GM12878 (cell line): ENCODE results near the gene CALB2. TPM values are rescaled to one million over a fixed set of nuclear protein-coding genes. Genes with fewer than 3 reads are reported as not detected.
"Not testable (repeated sequence)": the region's sequence is repeated elsewhere in the genome, so short reads cannot be mapped to it uniquely, and the experiment has no call there.

Experiments used
- ATAC-seq: fragments of 200-7000 bp; cut with Tn5 transposase; 3 replicates; pipeline ENCODE4 v1.9.1; 2020; ENCODE audit warnings: mild to moderate bottlenecking, moderate library complexity
- BruUV-seq: library from RNA; stranded (reverse); fragments of 400-500 nt; replicated peaks from 2 replicates; lab custom pipeline; 2021; lab: Mats Ljungman, UMichigan
- CTCF ChIA-PET: fragments of 300-600 bp; sonication (Branson Sonifier 250); formaldehyde crosslinking; extraction: SDS; loops from one replicate; lab custom pipeline; 2021; ENCODE audit warnings: inconsistent platforms; lab: Yijun Ruan, JAX
- POLR2A ChIA-PET: fragments of 350-600 bp; formaldehyde crosslinking; extraction: SDS; loops from one replicate; lab custom pipeline; 2021; ENCODE audit warnings: inconsistent platforms; lab: Charles Lee
- RAD21 ChIA-PET: fragments of 300-600 bp; sonication (Branson Sonifier 250); formaldehyde crosslinking; loops from one replicate; lab custom pipeline; 2023; ENCODE audit warnings: antibody characterized with exemption; ENCODE audit not compliant: unreplicated experiment; lab: Charles Lee
- SMC1A ChIA-PET: fragments of 300-600 bp; sonication (Branson Sonifier 250); formaldehyde crosslinking; loops from one replicate; lab custom pipeline; 2023; ENCODE audit not compliant: unreplicated experiment, uncharacterized antibody; lab: Charles Lee
- DNase-seq: peaks from one replicate; pipeline ENCODE4 v3.0.0-alpha.2; 2011; ENCODE audit warnings: low read depth, low spot score
- FAIRE-seq: peaks from 3 replicates; lab custom pipeline; 2011; peaks lifted over from hg19 to GRCh38; lab: Jason Lieb, UNC
- H2AFZ ChIP-seq: 2 replicates; pipeline ENCODE4 v1.6.0; 2011; ENCODE audit warnings: low read depth, low read length, control low read depth; ENCODE audit not compliant: control insufficient read depth
- H3K27ac ChIP-seq: 2 replicates; pipeline ENCODE4 v1.5.1; 2011; ENCODE audit warnings: control low read depth; ENCODE audit not compliant: control insufficient read depth, insufficient read depth
- H3K27me3 ChIP-seq, 2 experiments: replicated peaks in 1 of 2; 2 replicates each; pipeline versions ENCODE4 v1.6.0 to v1.6.1; 2011; ENCODE audit warnings: low read length in 1 of 2; ENCODE audit not compliant: control insufficient read depth in 2 of 2, insufficient read depth in 2 of 2
- H3K36me3 ChIP-seq, 2 experiments: 2 replicates each; pipeline ENCODE4 v1.5.1; 2011; ENCODE audit warnings: low read length in 1 of 2; ENCODE audit not compliant: control insufficient read depth in 2 of 2, insufficient read depth in 2 of 2
- H3K4me1 ChIP-seq: 2 replicates; pipeline ENCODE4 v1.6.1; 2011; ENCODE audit warnings: mild to moderate bottlenecking, low read length, moderate library complexity, mixed read lengths; ENCODE audit not compliant: control insufficient read depth, insufficient read depth
- H3K4me2 ChIP-seq: 2 replicates; pipeline ENCODE4 v1.6.0; 2011; ENCODE audit warnings: control low read depth; ENCODE audit not compliant: control insufficient read depth, insufficient read depth
- H3K4me3 ChIP-seq: fragments of 200-600 bp; sonication (generic); 2 replicates; pipeline ENCODE4 v1.5.1; 2016
- H3K79me2 ChIP-seq: 2 replicates; pipeline ENCODE4 v1.6.0; 2011; ENCODE audit warnings: low read length; ENCODE audit not compliant: control insufficient read depth, insufficient read depth
- H3K9ac ChIP-seq: 2 replicates; pipeline ENCODE4 v1.8.0; 2011; ENCODE audit warnings: low read length, control low read depth, mixed read lengths; ENCODE audit not compliant: control insufficient read depth, insufficient read depth
- H3K9me3 ChIP-seq: replicated peaks from 3 replicates; pipeline ENCODE4 v1.5.1; 2011; ENCODE audit warnings: mild to moderate bottlenecking, low read length; ENCODE audit not compliant: control insufficient read depth, insufficient read depth
- H4K20me1 ChIP-seq: 2 replicates; pipeline ENCODE4 v1.6.0; 2011; ENCODE audit not compliant: control insufficient read depth, insufficient read depth
- ATF7 ChIP-seq: fragments of 450-650 bp; IDR thresholded peaks from 2 replicates; pipeline ENCODE4 v1.6.1; 2016; ENCODE audit warnings: low read depth, mild to moderate bottlenecking
- HDAC2 ChIP-seq: fragments of 200-600 bp; sonication (generic); IDR thresholded peaks from 2 replicates; pipeline ENCODE4 v1.6.1; 2017
- LARP7 ChIP-seq: fragments of 450-650 bp; IDR thresholded peaks from 2 replicates; pipeline ENCODE4 v1.6.1; 2017; ENCODE audit warnings: mild to moderate bottlenecking
- MEF2A ChIP-seq: IDR thresholded peaks from 2 replicates; pipeline ENCODE4 v1.6.1; 2011; ENCODE audit warnings: low read depth, mild to moderate bottlenecking, low read length, moderate library complexity; ENCODE audit not compliant: insufficient read depth
- RAD21 ChIP-seq: IDR thresholded peaks from 2 replicates; pipeline ENCODE4 v1.6.1; 2011; ENCODE audit warnings: mild to moderate bottlenecking, low read depth, low read length, moderate library complexity; ENCODE audit not compliant: insufficient read depth
- SMARCA5 ChIP-seq: fragments of 450-650 bp; IDR thresholded peaks from 2 replicates; pipeline ENCODE4 v1.6.1; 2017; ENCODE audit warnings: mild to moderate bottlenecking
- SMC3 ChIP-seq: IDR thresholded peaks from 2 replicates; pipeline ENCODE4 v1.6.1; 2011; ENCODE audit warnings: low read length, improper control_type of control experiment, borderline replicate concordance
- ZNF207 ChIP-seq: fragments of 450-650 bp; IDR thresholded peaks from 2 replicates; pipeline ENCODE4 v1.6.1; 2014; ENCODE audit warnings: antibody characterized with exemption, mild to moderate bottlenecking, borderline replicate concordance
- WGBS: methylation state at CpG from one replicate; pipeline ENCODE4 v1.1.6; 2016; ENCODE audit warnings: low lambda C conversion rate; ENCODE audit not compliant: insufficient replicate concordance, insufficient coverage; ENCODE audit errors: missing lambda C conversion rate; 5-methylcytosine and 5-hydroxymethylcytosine counted together
- in situ Hi-C: fragments of 300-500 bp; cut with MboI; formaldehyde crosslinking; loops from 9 replicates; pipeline ENCODE4 v1.14.3; 2018; ENCODE audit warnings: mixed read lengths
- intact Hi-C: fragments of 100-400 bp; cut with micrococcal nuclease; formaldehyde crosslinking; loops from one replicate; pipeline ENCODE4 v1.14.2; 2022; ENCODE audit not compliant: unreplicated experiment
- polyA plus RNA-seq, 11 experiments: library from polyadenylated mRNA; depleted of rRNA in 4 of 11; unstranded in 6 of 11; stranded (reverse) in 5 of 11; fragments of >200 nt; fragmentation: Nextera tagmentation in 4 of 11; fragmentation: Illumina TruSeq in 1 of 11; extraction: Ambion mirVana in 4 of 11; extraction: Trizol in 1 of 11; gene quantifications; 1 replicate in 1 of 11; 2 replicates in 10 of 11; pipeline versions ENCODE4 v1.2.1 to v1.2.3, GENCODE V29; 2011 to 2016; ENCODE audit warnings: inconsistent platforms in 2 of 11, missing spikeins in 2 of 11, low read depth in 1 of 11
- total RNA-seq, 4 experiments: library from RNA; depleted of rRNA in 3 of 4; stranded (reverse); fragments of >200 nt in 3 of 4; fragmentation: Illumina TruSeq in 1 of 4; extraction: Trizol in 1 of 4; gene quantifications; 2 replicates each; pipeline versions ENCODE4 v1.2.1 to v1.2.3, GENCODE V29; 2013 to 2021
- TF ChIP-seq, protein P1 (sequence below): IDR thresholded peaks from 2 replicates; pipeline ENCODE4 v1.6.1; 2012; ENCODE audit warnings: low read depth, low read length, improper control_type of control experiment
- TF ChIP-seq, protein P2 (sequence below), 3 experiments: IDR thresholded peaks in 2 of 3; conservative IDR thresholded peaks in 1 of 3; 2 replicates each; pipeline ENCODE4 v1.5.1; 2011; ENCODE audit warnings: low read depth in 3 of 3, low read length in 3 of 3, mild to moderate bottlenecking in 3 of 3, control low read depth in 2 of 3, moderate library complexity in 2 of 3, inconsistent platforms in 1 of 3, mixed read lengths in 1 of 3; ENCODE audit not compliant: control insufficient read depth in 2 of 3, insufficient read depth in 1 of 3; ENCODE audit errors: extremely low read depth in 1 of 3

The CALB2 gene
- total and polyA plus RNA-seq, 10 of the 15 experiments (the other 5 are each of a cell fraction or from before 2014, with no cell fraction given): not detected

DNA sequence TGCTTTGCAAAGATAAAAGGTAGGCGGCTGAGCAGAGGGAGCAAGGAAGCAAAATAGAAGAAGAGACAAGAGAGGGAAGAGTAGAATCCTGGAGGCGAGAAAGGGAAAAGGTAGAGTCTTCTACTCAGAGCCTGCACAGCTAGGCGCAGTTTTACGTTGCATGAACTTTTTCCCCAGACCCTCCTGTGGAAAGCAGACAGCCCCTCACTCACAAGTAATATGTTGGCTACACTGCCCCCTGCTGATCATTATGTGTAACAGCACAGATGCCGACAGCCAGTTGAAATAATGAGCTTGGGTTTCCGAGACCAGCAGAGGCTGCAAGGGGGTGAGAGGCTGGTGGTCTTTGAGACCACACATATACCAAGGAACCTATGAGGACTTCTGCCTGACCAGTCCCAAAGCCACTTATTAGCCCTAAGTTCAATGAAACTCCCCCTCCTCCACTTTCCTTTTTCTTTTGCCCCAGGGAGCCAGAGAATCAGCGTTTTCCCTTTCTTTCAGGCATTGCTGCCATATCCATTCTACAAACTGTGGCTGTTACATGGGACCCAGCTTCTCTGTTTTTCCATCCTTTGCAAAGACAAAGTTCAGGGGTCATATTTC lies 46.9 kb upstream of the CALB2 start:
- H4K20me1 ChIP-seq: no peaks in the 10 kb centered on the region
- RAD21 ChIA-PET: interaction anchor here (0.6 to 2.3 kb wide), 9 partner anchors 23 to 540 kb away, joined by 3 to 13 read pairs (median 3); partner anchors contain the start of gene CMTR2
- no peaks in the 10 kb centered on the region for H3K9me3 ChIP-seq
- 0 out of 2 replicates have a peak, but pooled peaks have one; percentile 17 for TF ChIP-seq LARP7
- TF ChIP-seq, protein P1, sequence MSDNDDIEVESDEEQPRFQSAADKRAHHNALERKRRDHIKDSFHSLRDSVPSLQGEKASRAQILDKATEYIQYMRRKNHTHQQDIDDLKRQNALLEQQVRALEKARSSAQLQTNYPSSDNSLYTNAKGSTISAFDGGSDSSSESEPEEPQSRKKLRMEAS: no peak
- TF ChIP-seq ATF7: no peak
- TF ChIP-seq, protein P2, sequence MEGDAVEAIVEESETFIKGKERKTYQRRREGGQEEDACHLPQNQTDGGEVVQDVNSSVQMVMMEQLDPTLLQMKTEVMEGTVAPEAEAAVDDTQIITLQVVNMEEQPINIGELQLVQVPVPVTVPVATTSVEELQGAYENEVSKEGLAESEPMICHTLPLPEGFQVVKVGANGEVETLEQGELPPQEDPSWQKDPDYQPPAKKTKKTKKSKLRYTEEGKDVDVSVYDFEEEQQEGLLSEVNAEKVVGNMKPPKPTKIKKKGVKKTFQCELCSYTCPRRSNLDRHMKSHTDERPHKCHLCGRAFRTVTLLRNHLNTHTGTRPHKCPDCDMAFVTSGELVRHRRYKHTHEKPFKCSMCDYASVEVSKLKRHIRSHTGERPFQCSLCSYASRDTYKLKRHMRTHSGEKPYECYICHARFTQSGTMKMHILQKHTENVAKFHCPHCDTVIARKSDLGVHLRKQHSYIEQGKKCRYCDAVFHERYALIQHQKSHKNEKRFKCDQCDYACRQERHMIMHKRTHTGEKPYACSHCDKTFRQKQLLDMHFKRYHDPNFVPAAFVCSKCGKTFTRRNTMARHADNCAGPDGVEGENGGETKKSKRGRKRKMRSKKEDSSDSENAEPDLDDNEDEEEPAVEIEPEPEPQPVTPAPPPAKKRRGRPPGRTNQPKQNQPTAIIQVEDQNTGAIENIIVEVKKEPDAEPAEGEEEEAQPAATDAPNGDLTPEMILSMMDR (IDR thresholded peaks at IDR 0.05 in 2 of 3, conservative IDR thresholded peaks at IDR 0.05 in 1 of 3; ENCODE audit: control insufficient read depth in 2 of 3, extremely low read depth in 1 of 3, insufficient read depth in 1 of 3, low read depth in 3 of 3, low read length in 3 of 3): peak; percentile 69 to 83 (median 77)
- TF ChIP-seq SMC3: peak; percentile 80; the same call in 1 of the 2 replicates
- no peak for TF ChIP-seq SMARCA5
- TF ChIP-seq ZNF207: no peak
- peak; percentile 70 for TF ChIP-seq RAD21
- no peak for TF ChIP-seq HDAC2
- no peak for TF ChIP-seq MEF2A
- H3K79me2 ChIP-seq: no peaks in the 10 kb centered on the region
- no peak overlapping the region for H3K4me2 ChIP-seq
- no peak for DNase-seq
- SMC1A ChIA-PET: interaction anchor here (0.6 to 1.9 kb wide), 15 partner anchors 9 to 507 kb away, joined by 3 to 9 read pairs (median 4); no protein-coding TSS in a partner anchor
- H3K36me3 ChIP-seq: no peaks in the 10 kb centered on the region
- intact Hi-C loops (loop anchor here (1.0 kb wide), 1 partner anchor 96 kb away; no protein-coding TSS in a partner anchor), in situ Hi-C loops (loop anchor here (5.0 kb wide), 1 partner anchor 99 kb away; no protein-coding TSS in a partner anchor)
- peak; percentile 54 for ATAC-seq
- no peak overlapping the region for H3K9ac ChIP-seq
- 28% methylated on average over 7 of the region's 7 CpGs for WGBS
- H3K27ac ChIP-seq: no peak overlapping the region
- no peak overlapping the region for H3K4me3 ChIP-seq
- FAIRE-seq: peak; percentile 72
- CTCF ChIA-PET: interaction anchor here (0.6 to 2.8 kb wide), 30 partner anchors 9 to 503 kb away, joined by 3 to 24 read pairs (median 4); partner anchors contain the start of gene CMTR2
- no peak overlapping the region for H2AFZ ChIP-seq
- POLR2A ChIA-PET: no interaction called here
- H3K4me1 ChIP-seq: no peaks in the 10 kb centered on the region
- H3K27me3 ChIP-seq: no peaks in the 10 kb centered on the region; a peak in 1 of 4 replicates
- no TSS peak for BruUV-seq

DNA sequence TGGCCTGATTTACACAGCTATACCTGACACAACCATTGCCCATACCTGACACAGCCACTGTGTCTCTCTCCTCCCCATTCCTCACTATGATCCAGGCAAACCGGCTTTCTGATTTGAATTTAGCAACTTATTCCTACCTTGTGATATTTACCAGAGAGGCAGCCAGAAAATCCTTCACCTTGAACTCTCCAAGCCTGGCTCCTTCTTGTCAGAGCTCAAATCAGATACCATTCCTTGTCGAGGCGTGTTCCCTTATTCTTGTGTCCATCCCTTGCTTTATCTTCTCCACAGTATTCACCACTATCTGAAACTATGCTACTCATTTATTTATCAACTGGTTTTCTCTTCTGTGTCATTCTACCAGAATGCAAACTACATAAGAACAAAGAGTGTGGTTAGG lies 44.9 kb upstream of the CALB2 start:
- H3K9ac ChIP-seq, H2AFZ ChIP-seq, POLR2A ChIA-PET, H3K4me1 ChIP-seq, intact Hi-C loops, H3K79me2 ChIP-seq, RAD21 ChIA-PET, H3K27me3 ChIP-seq, H4K20me1 ChIP-seq, SMC1A ChIA-PET, H3K9me3 ChIP-seq, DNase-seq, H3K4me2 ChIP-seq, H3K4me3 ChIP-seq, H3K36me3 ChIP-seq, ATAC-seq, H3K27ac ChIP-seq, BruUV-seq, FAIRE-seq: not testable (repeated sequence)
- in situ Hi-C loops: loop anchor here (5.0 kb wide), 1 partner anchor 101 kb away; no protein-coding TSS in a partner anchor
- CTCF ChIA-PET: interaction anchor here (1.5 kb wide), 1 partner anchor 45 kb away, joined by 3 read pairs; the partner anchor contains the start of gene CALB2
- WGBS: 0% methylated on average over 3 of the region's 3 CpGs
